Measurements from ENCODE around the gene PTCHD1.

The PTCHD1 gene

DNA sequence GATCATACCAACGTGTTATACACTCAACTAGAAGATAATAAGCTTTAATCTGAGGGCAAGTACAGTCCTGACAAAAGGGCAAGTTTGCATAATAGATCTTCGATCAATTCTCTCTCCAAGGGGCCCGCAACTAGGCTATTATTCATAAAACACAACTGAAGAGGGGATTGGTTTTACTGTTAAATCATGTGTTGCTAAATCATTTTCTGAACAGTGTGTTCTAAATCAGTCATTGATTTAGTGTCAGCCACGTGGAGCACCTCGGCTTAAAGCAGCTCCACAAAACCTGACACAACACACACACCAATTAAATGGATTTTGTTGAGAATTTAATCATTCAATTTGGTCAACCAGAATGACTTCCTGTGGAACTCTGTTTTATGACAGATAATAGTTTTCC lies 61.6 kb downstream of the PTCHD1 start:
- no peak overlapping the region for H3K9ac ChIP-seq (ENCODE audit: low read depth, low read length)
- H3K4me1 ChIP-seq (ENCODE audit: insufficient read depth, low read length), result no peaks in the 10 kb centered on the region
- no peaks in the 10 kb centered on the region for H3K36me3 ChIP-seq (ENCODE audit: insufficient read depth, low read length)
- H3K9me3 ChIP-seq (ENCODE audit: control insufficient read depth, insufficient read depth, low read length), result no peaks in the 10 kb centered on the region

GRCh38 chrX:23398570-23398969 lies 63.9 kb downstream of the PTCHD1 start:
- Histone ChIP-seq H3K36me3 (ENCODE audit: insufficient read depth, low read length) (no peaks in the 10 kb centered on the region), H3K4me1 (ENCODE audit: insufficient read depth, low read length) (no peaks in the 10 kb centered on the region), H3K9me3 (ENCODE audit: control insufficient read depth, insufficient read depth, low read length) (no peaks in the 10 kb centered on the region), H3K9ac (ENCODE audit: low read depth, low read length) (no peak overlapping the region)

DNA sequence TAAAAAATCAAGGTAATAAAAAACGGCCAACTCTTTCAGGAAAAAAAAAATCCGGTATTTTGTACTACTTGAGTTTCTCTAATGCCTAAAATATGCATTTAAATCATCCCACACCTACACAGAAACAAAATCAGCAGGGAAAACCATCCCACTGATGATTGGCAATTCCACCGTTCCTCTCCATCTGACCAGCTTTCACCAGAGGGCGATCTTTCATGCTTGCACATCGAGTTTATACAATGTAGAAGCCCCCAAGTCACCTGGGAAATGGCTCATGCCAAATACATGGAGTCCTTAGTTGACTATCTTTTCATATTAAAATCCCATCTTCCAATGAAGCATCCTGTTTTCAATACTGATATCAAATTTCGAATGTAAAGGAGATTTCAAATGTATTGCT lies 69.2 kb downstream of the PTCHD1 start:
- H3K36me3 ChIP-seq (ENCODE audit: insufficient read depth, low read length), result no peaks in the 10 kb centered on the region
- H3K4me1 ChIP-seq (ENCODE audit: insufficient read depth, low read length), result peaks cover 9% of the 10 kb centered on the region
- no peaks in the 10 kb centered on the region for H3K9me3 ChIP-seq (ENCODE audit: control insufficient read depth, insufficient read depth, low read length)
- no peak overlapping the region for H3K9ac ChIP-seq (ENCODE audit: low read depth, low read length)

GRCh38 chrX:23422912-23423311 lies 88.3 kb downstream of the PTCHD1 start:
- Histone ChIP-seq H3K36me3 (ENCODE audit: insufficient read depth, low read length) (no peaks in the 10 kb centered on the region), H3K9me3 (ENCODE audit: control insufficient read depth, insufficient read depth, low read length) (peaks cover 5% of the 10 kb centered on the region), H3K4me1 (ENCODE audit: insufficient read depth, low read length) (no peaks in the 10 kb centered on the region), H3K9ac (ENCODE audit: low read depth, low read length) (no peak overlapping the region)

- Histone ChIP-seq H3K4me1 (ENCODE audit: insufficient read depth, low read length) (peaks cover 29% of the 10 kb centered on the region), H3K9me3 (ENCODE audit: control insufficient read depth, insufficient read depth, low read length) (peaks cover 6% of the 10 kb centered on the region; the same call in 1 of the 2 replicates), H3K36me3 (ENCODE audit: insufficient read depth, low read length) (no peaks in the 10 kb centered on the region), H3K9ac (ENCODE audit: low read depth, low read length) (no peak overlapping the region)
Measured at GRCh38 chrX:23434356-23434884, 99.8 kb downstream of the PTCHD1 start.

DNA sequence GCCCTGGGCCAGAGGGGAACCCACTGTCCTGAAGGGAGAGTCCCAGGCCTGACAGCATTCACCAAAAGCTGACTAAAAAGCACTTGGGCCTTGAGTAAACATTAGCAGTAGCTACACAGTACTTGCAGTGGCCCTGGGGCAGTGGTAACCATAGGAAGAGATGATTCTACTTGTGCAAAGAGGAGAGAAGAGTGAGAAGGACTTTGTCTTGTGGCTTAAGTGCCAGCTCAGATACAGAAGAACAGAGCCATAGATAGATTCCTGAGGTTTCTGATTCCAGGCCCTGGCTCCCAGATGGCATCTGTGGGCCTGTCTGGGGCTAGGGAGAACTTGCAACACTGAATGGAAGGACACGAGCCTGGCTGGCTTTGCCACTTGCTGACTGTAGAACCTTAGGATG lies 100.5 kb downstream of the PTCHD1 start:
- Histone ChIP-seq H3K9me3 (ENCODE audit: control insufficient read depth, insufficient read depth, low read length) (peaks cover 4% of the 10 kb centered on the region; the same call in 1 of the 2 replicates), H3K36me3 (ENCODE audit: insufficient read depth, low read length) (no peaks in the 10 kb centered on the region)

GRCh38 chrX:23435575-23435974 lies 100.9 kb downstream of the PTCHD1 start:
- H3K9ac ChIP-seq (ENCODE audit: low read depth, low read length), result no peak overlapping the region
- peaks cover 4% of the 10 kb centered on the region; the same call in 1 of the 2 replicates for H3K9me3 ChIP-seq (ENCODE audit: control insufficient read depth, insufficient read depth, low read length)
- H3K4me1 ChIP-seq (ENCODE audit: insufficient read depth, low read length), result peaks cover 29% of the 10 kb centered on the region
- no peaks in the 10 kb centered on the region for H3K36me3 ChIP-seq (ENCODE audit: insufficient read depth, low read length)

More for the DNA sequence above, 100.5 kb downstream of the PTCHD1 start:
- Histone ChIP-seq H3K4me1 (ENCODE audit: insufficient read depth, low read length) (peaks cover 29% of the 10 kb centered on the region), H3K9ac (ENCODE audit: low read depth, low read length) (no peak overlapping the region)

- Histone ChIP-seq H3K9ac (ENCODE audit: low read depth, low read length) (no peak overlapping the region), H3K9me3 (ENCODE audit: control insufficient read depth, insufficient read depth, low read length) (no peaks in the 10 kb centered on the region; the same call in 1 of the 2 replicates), H3K36me3 (ENCODE audit: insufficient read depth, low read length) (no peaks in the 10 kb centered on the region), H3K4me1 (ENCODE audit: insufficient read depth, low read length) (peaks cover 29% of the 10 kb centered on the region)
Measured at GRCh38 chrX:23436875-23437274, 102.2 kb downstream of the PTCHD1 start.

- H3K9ac ChIP-seq (ENCODE audit: low read depth, low read length), result no peak overlapping the region
- H3K36me3 ChIP-seq (ENCODE audit: insufficient read depth, low read length), result no peaks in the 10 kb centered on the region
- H3K9me3 ChIP-seq (ENCODE audit: control insufficient read depth, insufficient read depth, low read length), result no peaks in the 10 kb centered on the region
- no peaks in the 10 kb centered on the region for H3K4me1 ChIP-seq (ENCODE audit: insufficient read depth, low read length)
Measured at GRCh38 chrX:23451266-23451665, 116.6 kb downstream of the PTCHD1 start.
